ENCODE results near the gene SYDE1.

DNA sequence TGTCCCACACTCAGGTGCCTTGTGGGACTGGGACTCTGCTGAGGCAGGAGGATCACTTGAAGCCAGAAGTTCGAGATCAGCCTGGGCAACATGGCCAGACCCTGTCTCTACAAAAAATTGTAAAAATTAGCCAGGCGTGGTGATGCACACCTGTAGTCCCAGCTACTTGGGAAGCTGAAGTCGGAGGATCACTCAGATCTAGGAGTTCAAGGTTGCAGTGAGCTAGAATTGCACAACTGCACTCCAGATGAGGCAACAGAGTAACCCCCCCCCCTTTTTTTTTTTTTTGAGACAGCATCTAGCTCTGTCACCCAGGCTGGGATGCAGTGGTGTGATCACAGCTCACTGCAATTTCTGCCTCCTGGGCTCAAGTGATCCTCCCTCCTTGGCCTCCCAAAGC, 11.0 kb upstream of the SYDE1 start:
- TF ChIP-seq EZH2 (IDR thresholded peaks at IDR 0.05; ENCODE audit: low read depth, unreplicated experiment) (no peak), POLR2AphosphoS5 (IDR thresholded peaks at IDR 0.05; ENCODE audit: low read depth) (no peak), REST (IDR thresholded peaks at IDR 0.05; ENCODE audit: unreplicated experiment) (no peak), ZNF114 (CRISPR knock-in tag; IDR thresholded peaks at IDR 0.05) (no peak), CREB1 (CRISPR knock-in tag; IDR thresholded peaks at IDR 0.05; ENCODE audit: low read depth) (no peak), EZH2phosphoT487 (IDR thresholded peaks at IDR 0.05; ENCODE audit: unreplicated experiment) (no peak), ZNF331 (CRISPR knock-in tag; IDR thresholded peaks at IDR 0.05; ENCODE audit: low read depth) (no peak), ETS1 (IDR thresholded peaks at IDR 0.05) (no peak)
- TF ChIP-seq, protein P1, sequence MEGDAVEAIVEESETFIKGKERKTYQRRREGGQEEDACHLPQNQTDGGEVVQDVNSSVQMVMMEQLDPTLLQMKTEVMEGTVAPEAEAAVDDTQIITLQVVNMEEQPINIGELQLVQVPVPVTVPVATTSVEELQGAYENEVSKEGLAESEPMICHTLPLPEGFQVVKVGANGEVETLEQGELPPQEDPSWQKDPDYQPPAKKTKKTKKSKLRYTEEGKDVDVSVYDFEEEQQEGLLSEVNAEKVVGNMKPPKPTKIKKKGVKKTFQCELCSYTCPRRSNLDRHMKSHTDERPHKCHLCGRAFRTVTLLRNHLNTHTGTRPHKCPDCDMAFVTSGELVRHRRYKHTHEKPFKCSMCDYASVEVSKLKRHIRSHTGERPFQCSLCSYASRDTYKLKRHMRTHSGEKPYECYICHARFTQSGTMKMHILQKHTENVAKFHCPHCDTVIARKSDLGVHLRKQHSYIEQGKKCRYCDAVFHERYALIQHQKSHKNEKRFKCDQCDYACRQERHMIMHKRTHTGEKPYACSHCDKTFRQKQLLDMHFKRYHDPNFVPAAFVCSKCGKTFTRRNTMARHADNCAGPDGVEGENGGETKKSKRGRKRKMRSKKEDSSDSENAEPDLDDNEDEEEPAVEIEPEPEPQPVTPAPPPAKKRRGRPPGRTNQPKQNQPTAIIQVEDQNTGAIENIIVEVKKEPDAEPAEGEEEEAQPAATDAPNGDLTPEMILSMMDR (conservative IDR thresholded peaks at IDR 0.05; ENCODE audit: low read depth in 2 of 2), result no peak
